ENCODE data around the gene MTNR1B.

Gene MTNR1B

DNA sequence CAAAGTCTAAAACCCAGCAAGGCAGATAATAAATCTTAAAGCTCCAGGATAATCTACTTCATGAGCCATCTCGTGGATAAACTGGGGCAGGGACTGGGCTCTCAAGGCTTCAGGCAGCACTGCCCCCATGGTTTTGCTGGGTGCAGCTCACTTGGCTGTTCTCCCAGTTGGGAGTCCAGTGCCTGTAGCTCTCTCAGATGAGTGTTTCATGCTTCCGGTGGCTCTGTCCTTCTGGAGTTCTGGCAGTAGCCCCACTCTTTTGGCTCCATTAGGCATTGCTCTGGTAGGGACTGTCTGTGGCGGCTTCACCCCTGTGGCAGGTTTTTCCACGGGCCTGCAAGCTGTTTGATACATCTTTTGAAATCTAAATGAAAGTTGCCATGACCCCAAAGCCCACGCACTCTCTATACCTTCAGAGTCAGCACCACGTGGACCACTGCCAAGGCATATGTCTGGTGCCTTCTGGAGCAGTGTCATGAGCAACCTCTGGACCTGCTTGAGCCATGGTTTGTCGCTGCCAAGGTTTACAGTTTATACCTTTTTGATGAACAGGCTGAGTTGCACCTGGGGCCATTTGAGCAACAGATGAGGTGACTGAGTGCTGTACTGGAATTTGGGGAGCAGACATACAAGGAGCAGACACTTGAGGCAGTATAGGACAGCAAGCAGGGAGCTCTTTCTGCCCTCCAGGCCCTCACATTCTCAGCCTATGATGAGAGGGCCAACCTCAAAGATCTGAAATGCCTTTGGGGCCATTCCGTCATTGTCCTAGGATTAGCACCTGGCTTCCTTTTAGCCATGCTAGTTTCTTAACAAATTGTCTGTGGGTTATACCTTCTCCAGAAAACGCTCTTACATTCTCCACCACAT lies 48.6 kb downstream of the MTNR1B start:
- no peak for DNase-seq
- TF ChIP-seq EZH2 (IDR thresholded peaks at IDR 0.05; ENCODE audit: borderline replicate concordance, low read depth, low read length, severe bottlenecking): no peak
- TF ChIP-seq, protein P1, sequence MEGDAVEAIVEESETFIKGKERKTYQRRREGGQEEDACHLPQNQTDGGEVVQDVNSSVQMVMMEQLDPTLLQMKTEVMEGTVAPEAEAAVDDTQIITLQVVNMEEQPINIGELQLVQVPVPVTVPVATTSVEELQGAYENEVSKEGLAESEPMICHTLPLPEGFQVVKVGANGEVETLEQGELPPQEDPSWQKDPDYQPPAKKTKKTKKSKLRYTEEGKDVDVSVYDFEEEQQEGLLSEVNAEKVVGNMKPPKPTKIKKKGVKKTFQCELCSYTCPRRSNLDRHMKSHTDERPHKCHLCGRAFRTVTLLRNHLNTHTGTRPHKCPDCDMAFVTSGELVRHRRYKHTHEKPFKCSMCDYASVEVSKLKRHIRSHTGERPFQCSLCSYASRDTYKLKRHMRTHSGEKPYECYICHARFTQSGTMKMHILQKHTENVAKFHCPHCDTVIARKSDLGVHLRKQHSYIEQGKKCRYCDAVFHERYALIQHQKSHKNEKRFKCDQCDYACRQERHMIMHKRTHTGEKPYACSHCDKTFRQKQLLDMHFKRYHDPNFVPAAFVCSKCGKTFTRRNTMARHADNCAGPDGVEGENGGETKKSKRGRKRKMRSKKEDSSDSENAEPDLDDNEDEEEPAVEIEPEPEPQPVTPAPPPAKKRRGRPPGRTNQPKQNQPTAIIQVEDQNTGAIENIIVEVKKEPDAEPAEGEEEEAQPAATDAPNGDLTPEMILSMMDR (IDR thresholded peaks at IDR 0.05; ENCODE audit: borderline replicate concordance, extremely low read depth, low read length, poor library complexity, severe bottlenecking): no peak
- H3K27ac ChIP-seq (ENCODE audit: low read length): no peak overlapping the region
- H3K4me1 ChIP-seq (ENCODE audit: insufficient read depth, low read length): no peaks in the 10 kb centered on the region
- H3K79me2 ChIP-seq (ENCODE audit: insufficient read depth, low read length): no peaks in the 10 kb centered on the region
- ATAC-seq (ENCODE audit: insufficient read depth, low read depth): no peak
- H3K36me3 ChIP-seq (ENCODE audit: insufficient read depth, low read length): no peaks in the 10 kb centered on the region
- no peak overlapping the region for H2AFZ ChIP-seq (ENCODE audit: low read depth, low read length)
- H3K27me3 ChIP-seq (ENCODE audit: insufficient read depth, low read length, poor library complexity): no peaks in the 10 kb centered on the region
- H3K4me3 ChIP-seq (ENCODE audit: low read depth in 1 of 2, low read length in 2 of 2): no peak overlapping the region
- H3K9me3 ChIP-seq (ENCODE audit: insufficient read depth, low read length, severe bottlenecking): no peaks in the 10 kb centered on the region
- H3K4me2 ChIP-seq (ENCODE audit: insufficient read depth, low read length): no peak overlapping the region
- H3K9ac ChIP-seq (ENCODE audit: low read depth, low read length): no peak overlapping the region
- H4K20me1 ChIP-seq (ENCODE audit: insufficient read depth, low read length): no peaks in the 10 kb centered on the region

DNA sequence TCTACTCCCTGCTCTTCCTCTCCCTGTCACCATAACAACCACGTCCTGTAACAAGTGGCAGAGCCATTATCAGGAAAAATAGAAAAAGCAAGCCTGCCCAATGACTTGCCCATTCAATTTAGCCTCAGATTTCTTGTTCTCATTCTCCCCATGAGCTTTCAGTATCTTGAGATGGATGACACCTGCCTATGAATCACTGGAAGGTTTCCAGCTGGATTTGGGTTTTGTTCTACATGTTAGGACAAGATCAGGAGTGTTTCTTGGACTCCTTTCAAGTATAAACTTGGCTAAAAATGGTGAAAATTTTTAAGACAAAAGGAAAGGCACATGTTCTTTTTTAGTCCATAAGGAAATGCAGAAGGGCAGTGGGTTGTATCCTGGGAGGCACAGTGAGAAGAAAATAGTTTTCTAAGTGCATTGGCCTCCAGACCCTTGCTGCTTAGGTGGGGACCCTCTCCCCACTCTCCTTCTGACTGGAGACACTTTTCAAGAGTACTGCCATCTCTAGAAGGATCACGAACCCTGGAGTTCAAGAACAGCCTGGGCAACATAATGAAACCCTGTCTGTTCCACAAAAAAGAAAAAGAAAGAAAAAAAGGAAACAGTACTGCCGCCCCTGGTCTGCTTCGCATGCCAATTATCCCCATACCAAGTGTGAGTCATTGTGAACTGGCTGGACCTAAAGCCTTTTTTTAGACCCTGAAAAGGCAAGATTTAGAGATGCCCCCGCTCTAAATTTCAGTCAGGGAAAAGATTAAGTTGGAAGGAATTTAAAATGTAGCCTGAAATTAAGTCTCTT lies 51.0 kb downstream of the MTNR1B start:
- H3K27ac ChIP-seq (ENCODE audit: low read length): no peak overlapping the region
- H3K4me2 ChIP-seq (ENCODE audit: insufficient read depth, low read length): no peak overlapping the region
- no peak overlapping the region for H2AFZ ChIP-seq (ENCODE audit: low read depth, low read length)

DNA sequence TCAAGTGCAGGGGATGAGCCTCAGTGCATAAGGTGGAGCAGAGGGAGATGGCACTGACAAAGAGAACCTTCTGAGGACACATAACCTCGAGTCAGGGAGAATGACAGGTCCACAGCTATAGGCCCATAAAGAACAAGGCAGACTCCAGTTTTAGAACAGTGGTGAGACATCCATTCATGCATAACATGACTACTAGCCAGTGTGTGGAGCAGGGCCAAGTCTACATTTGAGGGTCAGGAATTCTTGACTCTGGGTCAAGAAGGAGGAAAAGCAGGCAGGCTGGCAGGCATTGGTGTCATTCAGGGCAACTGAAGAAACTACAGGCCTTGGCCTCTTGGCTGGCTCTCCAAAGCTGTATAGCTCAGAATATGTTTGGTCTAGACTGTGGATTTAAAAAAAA lies 54.9 kb downstream of the MTNR1B start:
- Histone ChIP-seq H3K27ac (ENCODE audit: low read length) (no peak overlapping the region), H3K27me3 (ENCODE audit: insufficient read depth, low read length, poor library complexity) (no peaks in the 10 kb centered on the region), H3K36me3 (ENCODE audit: insufficient read depth, low read length) (no peaks in the 10 kb centered on the region), H3K79me2 (ENCODE audit: insufficient read depth, low read length) (no peaks in the 10 kb centered on the region), H3K4me2 (ENCODE audit: insufficient read depth, low read length) (no peak overlapping the region), H2AFZ (ENCODE audit: low read depth, low read length) (no peak overlapping the region), H3K9ac (ENCODE audit: low read depth, low read length) (no peak overlapping the region), H3K4me3 (ENCODE audit: low read depth in 1 of 2, low read length in 2 of 2) (no peak overlapping the region), H4K20me1 (ENCODE audit: insufficient read depth, low read length) (no peaks in the 10 kb centered on the region), H3K9me3 (ENCODE audit: insufficient read depth, low read length, severe bottlenecking) (no peaks in the 10 kb centered on the region), H3K4me1 (ENCODE audit: insufficient read depth, low read length) (no peaks in the 10 kb centered on the region)
- DNase-seq (no peak), ATAC-seq (ENCODE audit: insufficient read depth, low read depth) (no peak)
- TF ChIP-seq, protein P1 (IDR thresholded peaks at IDR 0.05; ENCODE audit: borderline replicate concordance, extremely low read depth, low read length, poor library complexity, severe bottlenecking): no peak
- no peak for TF ChIP-seq EZH2 (IDR thresholded peaks at IDR 0.05; ENCODE audit: borderline replicate concordance, low read depth, low read length, severe bottlenecking)

More for the DNA sequence above, 51.0 kb downstream of the MTNR1B start:
- no peak for DNase-seq
- Histone ChIP-seq H3K27me3 (ENCODE audit: insufficient read depth, low read length, poor library complexity) (no peaks in the 10 kb centered on the region), H3K4me3 (ENCODE audit: low read depth in 1 of 2, low read length in 2 of 2) (no peak overlapping the region), H3K9ac (ENCODE audit: low read depth, low read length) (no peak overlapping the region), H3K9me3 (ENCODE audit: insufficient read depth, low read length, severe bottlenecking) (no peaks in the 10 kb centered on the region), H4K20me1 (ENCODE audit: insufficient read depth, low read length) (no peaks in the 10 kb centered on the region), H3K79me2 (ENCODE audit: insufficient read depth, low read length) (no peaks in the 10 kb centered on the region), H3K36me3 (ENCODE audit: insufficient read depth, low read length) (no peaks in the 10 kb centered on the region), H3K4me1 (ENCODE audit: insufficient read depth, low read length) (no peaks in the 10 kb centered on the region)
- TF ChIP-seq EZH2 (IDR thresholded peaks at IDR 0.05; ENCODE audit: borderline replicate concordance, low read depth, low read length, severe bottlenecking): no peak
- TF ChIP-seq, protein P1 (IDR thresholded peaks at IDR 0.05; ENCODE audit: borderline replicate concordance, extremely low read depth, low read length, poor library complexity, severe bottlenecking): no peak
- ATAC-seq (ENCODE audit: insufficient read depth, low read depth): no peak
